CD4-positive, alpha-beta T cell treated with Interferon gamma for 1 hour (primary cell): ENCODE measurements around the gene NHP2.
"Not testable (repeated sequence)": the region's sequence is repeated elsewhere in the genome, so short reads cannot be mapped to it uniquely, and the experiment has no call there.

Experiments used
- DNase-seq: peaks from one replicate; pipeline ENCODE4 v3.0.0-alpha.2; 2020

Gene NHP2

GRCh38 chr5:178129296-178129695 is 24.4 kb downstream of the NHP2 start:
- DNase-seq: no peak

- not testable (repeated sequence) for DNase-seq
Observed at GRCh38 chr5:178127300-178128009, 26.2 kb downstream of the NHP2 start.

GRCh38 chr5:178126556-178126955 is 27.1 kb downstream of the NHP2 start:
- DNase-seq: no peak

DNA sequence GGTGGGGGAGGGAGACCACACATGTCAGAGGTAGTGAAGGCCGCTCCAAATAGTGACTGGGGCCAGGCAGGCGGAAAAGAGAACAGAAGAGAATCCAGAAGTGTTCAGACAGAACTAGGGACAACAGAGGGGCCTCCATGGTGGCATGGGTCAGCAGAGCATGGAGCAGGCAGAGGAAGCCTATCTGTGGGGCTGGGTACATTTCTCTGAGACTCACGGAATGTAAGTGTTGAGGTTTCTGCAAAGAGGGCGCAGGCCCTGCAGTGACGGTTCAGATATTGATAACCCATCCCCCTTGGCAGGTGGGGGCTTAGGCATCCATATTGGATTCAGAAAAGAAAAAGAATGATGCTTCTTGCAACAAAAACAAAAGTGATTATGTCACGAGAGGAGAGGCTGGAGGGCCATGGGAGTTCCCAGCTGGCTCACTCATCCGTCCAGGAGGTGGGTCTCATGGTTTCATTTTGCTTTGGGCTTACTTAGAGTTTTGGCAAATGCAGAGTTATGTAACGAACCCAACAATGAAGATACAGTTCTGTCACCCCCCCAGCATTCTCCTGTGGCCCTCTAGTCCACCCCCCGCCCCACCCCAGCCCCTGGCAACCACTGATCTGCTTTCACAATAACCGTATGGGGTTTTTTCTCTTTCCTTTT is 28.3 kb downstream of the NHP2 start:
- no peak for DNase-seq

DNA sequence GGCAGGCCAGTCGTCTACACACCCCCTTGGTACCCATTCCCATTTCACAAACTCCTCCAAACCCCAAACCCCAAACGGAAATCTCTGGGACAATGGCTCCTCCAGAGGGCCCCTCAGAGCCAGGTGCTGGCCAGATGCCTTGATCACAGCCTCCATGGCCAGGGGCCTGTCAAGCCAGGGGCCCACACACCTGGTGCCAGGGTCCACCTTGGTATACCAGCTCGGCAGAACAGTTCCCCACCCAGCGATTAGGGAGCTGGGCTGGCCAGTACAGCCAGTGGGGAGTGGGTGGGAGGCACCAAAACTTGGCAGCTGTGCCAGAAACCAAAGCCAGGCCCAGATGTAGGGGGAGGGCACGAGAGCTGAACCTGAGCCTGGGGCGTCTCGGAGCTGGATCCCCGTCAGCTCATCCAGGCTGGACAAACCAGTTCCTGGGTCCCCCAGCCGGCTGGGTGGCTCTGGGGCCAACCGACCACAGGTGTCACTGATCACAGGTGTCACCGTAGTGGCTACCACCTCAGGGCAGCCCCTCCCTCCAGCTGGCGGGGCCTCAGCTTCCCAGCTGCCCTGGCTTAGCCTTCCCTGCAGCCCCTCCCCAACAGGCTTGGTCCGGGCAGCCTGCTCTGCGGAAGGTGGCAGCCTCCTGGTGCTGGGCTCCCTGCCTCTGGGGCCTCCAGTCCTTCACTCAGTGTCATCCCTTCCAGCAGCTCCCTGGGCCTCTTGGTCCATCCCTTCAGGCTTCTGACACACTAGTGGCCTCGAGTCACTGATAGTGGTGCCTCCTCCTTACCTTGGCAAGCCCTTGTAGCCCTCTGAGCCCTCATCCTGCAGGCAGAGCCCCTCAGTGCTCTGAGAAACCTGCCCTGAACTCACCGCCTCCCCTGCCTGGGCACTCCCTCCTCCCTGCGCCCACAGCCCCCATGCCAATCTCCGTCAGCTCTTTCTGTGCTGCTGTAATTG is 29.4 kb downstream of the NHP2 start:
- DNase-seq: no peak

DNA sequence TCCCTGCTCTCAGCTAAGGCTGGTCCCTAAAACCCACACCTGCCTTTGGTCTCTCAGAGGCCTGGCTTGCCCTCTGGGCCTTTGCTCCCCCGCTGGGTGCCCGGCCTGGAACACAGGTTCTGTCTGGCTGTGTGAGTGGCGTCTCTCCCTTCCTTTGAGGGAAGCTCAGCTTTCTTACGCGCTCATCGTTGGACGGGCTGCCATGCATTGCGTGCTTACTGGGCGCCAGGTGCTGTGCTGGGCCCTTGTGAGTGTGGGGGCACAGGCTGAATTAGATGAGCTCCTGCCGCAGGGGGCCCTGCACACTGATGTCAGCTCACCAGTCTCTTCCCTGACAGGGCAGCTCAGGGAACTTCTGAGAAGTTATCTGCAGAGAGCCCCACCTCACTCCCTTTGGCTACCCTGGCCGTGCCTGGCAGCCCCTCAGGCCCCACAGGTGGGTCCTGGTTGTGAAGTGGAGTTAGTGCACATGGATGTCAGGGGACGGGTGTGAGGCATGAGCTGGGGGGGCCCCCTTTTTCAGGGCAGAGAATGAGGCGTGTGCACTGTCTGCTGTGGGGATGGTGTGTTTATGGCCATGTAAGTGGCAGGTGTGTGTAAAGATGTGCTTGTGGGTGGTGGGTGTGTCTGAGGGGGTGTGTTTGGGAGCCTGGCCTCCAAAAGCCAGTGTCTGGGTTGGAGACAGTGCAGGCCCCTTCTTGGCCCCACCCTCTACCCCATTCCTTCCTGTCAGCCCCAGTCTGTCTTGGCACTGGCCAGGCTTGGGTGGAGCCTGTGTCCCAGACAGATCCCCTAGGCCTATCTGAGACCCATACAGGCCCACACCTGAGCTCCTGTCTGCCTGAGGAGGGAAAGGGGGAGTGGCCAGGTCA is 30.4 kb downstream of the NHP2 start:
- no peak for DNase-seq

DNA sequence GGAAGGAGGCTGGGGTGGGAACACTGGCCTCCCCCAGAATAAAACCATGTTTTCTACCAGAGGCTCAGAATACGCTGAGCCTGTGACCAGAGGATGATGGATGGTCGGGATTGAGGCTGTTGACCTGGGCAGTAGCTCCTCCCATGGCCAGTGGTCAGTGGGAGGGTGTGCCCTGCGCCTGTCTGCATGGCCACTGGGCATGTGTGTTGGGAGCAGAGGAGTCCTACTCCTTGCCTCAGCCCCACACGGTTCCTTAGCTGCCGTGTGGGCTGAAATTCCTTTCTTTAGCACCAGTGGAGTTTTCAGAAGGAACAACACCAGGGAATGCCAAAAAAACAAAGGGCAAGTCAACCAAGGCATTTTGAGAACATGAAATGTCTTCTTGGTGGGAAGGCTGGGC is 31.3 kb downstream of the NHP2 start:
- DNase-seq: no peak

GRCh38 chr5:178121391-178122276 is 32.1 kb downstream of the NHP2 start:
- DNase-seq: no peak

GRCh38 chr5:178120607-178121357 is 32.9 kb downstream of the NHP2 start:
- peak; percentile 87 for DNase-seq

- DNase-seq: no peak
Observed at GRCh38 chr5:178119915-178120606, 33.6 kb downstream of the NHP2 start.

GRCh38 chr5:178117923-178118701 is 35.6 kb downstream of the NHP2 start:
- DNase-seq: no peak

- peak; percentile 92 for DNase-seq
Observed at GRCh38 chr5:178116143-178116885, 37.4 kb downstream of the NHP2 start.

DNA sequence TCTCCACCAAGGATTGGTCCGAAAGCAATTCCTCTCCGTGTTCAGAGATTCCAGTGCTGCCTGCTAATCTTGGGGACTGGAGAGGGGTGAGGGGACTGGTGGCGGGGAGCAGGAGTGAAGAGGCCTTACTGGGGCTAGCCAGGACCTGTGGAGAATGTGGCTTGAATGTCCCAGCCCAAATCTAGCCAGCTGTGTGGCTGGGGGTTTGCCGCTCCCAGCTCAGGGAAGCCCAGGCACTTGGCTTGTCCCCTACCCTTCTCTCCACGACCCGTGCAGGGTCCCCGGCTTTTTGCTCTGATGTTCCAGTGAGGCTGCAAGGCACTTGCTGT is 37.9 kb downstream of the NHP2 start:
- no peak for DNase-seq

DNA sequence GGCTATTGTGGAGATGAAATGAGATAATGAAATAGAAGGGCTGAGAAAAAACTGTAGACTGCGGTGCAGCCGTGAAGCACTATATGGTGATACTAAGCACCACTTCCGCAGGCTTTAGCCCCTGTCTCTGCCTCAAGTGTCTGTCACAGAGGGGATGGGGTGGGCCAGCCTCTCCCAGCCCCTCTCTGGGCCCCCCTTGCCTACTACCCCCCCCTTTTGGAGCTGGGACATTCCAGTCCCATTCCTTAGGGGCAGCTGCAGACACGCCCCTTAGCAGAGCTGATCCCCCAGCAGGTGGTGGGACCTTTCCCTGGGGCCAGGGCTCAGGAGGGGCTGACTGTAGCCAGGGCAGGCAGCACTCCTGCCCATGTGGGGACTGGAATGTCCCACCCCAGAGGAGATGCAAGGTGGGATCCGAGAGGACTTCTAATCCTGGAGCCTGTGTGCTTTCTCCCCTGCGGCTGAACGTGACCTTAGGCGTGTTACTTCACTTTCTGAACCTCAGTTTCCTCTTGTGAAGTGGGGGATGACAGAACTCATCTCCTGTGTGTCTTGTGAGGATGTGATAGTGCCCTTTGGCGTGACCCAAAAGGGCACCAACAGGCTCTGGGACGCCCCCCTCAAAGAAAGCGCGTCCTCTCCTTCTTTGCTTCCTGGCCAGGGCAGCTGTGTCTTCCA is 38.4 kb downstream of the NHP2 start:
- no peak for DNase-seq

DNA sequence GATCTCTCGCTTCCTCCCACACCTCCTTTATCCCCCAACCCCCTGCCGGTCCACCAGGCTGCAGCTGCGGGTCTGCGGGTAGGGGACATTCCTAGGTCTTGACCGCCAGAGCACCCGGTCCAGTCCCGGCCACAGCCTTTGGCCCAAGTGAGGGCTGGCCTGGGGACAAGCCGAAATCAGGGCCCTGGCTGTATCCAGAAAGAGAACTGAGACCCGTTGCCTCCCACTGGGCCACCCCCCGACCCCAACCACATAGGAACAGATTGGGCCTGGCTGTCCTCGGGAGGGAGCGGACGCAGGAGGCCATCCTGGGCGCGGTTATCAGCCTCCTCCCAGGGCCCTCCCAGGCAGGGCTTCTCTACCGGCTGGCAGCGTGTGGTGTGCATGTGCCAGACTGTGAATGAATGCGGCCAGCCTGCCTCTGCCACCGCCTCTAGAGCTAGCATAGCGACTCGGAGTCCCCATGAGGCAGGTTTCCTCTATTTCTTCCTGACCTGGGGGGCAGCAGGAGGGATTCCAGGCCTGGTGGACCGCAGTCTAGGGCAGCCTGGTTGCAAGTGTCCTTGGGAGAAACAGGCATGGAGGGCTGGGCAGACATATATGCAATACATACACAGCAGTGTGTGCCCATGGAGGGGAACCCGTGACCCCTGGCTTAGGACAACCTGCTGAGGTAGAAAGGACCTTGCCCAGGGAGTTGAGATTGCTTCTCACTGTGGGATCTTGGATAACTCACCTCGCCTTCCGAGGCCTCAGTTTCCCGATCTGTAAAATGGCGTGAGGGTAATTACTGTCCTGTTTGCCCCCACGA is 39.2 kb downstream of the NHP2 start:
- DNase-seq: peak; percentile 65

DNA sequence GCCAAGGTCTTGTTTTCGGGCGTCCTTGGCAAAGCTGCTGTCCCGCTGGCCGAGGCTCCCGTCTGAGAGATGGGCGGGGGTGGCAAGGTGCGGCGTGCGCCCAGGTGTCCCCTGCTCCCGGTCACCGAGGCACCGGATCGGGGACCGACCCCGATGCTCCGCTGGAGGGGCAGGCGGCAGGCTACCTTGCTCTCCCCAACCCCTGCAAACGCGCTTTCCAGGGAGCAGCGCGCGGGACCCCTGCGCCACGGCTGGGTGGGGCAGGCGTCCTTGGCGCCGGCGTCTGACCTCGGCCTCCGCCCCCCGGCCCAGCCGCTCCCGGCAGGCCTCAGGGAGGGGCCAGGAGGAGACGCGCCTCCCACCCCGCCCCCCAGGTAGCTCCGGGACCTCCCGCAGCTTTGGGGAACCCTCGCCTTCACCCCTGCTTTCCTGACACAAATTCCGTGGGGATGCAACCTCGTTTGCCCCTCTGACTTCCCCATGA is 39.8 kb downstream of the NHP2 start:
- DNase-seq: no peak
